ENCODE measurements around the gene PDZRN4.
"Not testable (repeated sequence)": the region's sequence is repeated elsewhere in the genome, so short reads cannot be mapped to it uniquely, and the experiment has no call there.

PDZRN4 gene

DNA sequence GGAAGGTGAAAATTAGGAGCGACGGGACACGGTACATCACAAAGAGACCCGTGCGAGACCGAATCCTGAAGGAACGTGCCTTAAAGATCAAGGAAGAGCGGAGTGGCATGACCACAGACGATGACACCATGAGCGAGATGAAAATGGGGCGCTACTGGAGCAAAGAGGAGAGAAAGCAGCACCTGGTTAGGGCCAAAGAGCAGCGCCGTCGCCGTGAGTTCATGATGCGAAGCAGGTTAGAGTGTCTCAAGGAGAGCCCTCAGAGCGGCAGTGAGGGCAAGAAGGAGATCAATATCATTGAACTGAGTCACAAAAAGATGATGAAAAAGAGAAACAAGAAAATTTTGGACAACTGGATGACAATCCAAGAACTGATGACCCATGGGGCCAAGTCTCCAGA is 385.3 kb downstream of the PDZRN4 start:
- no peak for DNase-seq (ENCODE audit: low read depth)

DNA sequence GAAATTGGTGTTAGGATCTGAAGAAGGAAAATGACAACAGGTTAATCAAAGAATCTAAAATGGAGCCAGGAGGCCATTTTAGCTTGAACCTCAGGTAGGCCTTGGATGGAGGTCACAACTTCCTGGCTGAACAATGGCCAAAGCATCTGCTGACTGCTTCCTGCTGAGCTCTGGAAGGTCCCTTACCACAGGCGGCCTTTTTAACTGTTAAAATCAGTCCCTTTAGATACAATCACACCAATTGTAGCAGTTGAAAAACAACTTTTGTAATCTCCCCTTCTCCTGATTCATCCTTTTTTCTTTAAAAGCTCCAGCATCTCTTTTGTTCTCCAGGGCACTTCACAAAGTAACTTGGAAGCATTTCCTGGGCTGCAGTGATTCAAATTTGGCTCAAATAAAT is 388.8 kb downstream of the PDZRN4 start:
- no peak for DNase-seq (ENCODE audit: low read depth)

DNA sequence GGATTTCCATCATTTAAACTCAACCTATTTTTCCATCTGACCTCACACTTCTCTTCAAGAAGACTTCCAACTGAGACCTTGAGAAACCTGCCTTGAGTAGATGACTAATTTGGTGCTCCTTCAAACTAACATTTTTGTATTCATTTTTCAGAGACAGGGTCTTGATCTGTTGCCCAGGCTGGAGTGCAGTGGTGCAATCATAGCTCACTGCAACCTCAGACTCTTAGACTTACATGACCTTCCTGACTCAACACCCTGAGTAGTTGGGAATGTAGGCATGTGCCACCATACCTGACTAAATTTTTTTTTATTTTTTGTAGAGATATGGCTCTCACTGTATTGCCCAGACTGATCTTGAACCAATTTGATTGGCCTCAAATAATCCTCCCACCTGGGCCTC is 389.9 kb downstream of the PDZRN4 start:
- no peak for DNase-seq (ENCODE audit: low read depth)

GRCh38 chr12:41585784-41586183 is 397.7 kb downstream of the PDZRN4 start:
- no peak for DNase-seq (ENCODE audit: low read depth)

DNA sequence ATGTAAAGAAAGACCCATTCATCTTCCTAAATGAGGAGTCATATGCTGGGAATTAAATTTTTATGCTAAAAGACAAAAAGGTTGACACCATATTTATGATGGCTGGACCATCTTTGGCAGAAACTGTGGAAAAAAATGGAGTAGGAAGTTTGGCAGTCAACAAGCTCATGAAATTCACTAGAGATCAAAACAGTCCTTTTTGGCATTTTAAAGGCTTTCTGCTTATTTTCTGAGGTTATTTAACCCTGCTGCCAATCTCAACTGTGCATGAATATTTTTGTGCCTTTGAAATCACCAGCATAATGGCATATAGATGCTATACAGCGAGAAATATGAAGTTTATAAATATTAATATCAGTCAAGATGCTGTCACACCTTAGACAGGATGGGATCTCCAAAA is 399.5 kb downstream of the PDZRN4 start:
- no peak for DNase-seq (ENCODE audit: low read depth)

DNA sequence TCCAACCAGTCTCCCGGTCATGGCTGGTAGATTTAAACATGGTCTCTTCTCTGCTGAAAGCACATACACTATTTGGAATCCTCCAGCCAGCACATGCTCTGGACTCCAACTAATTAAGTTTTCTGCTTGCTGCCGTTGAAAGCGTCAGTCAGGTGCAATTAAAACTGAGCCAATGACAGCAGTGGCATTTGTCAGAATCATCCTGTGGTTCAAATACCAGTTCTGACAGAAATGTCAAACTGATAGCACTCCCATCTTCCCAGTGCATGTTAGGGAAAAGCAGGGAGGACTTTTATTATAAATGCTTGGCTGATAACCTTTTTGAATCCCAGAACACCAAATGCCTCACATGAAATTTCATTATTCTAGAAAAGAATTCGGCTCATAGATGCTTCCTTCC is 401.8 kb downstream of the PDZRN4 start:
- DNase-seq (ENCODE audit: low read depth): no peak

DNA sequence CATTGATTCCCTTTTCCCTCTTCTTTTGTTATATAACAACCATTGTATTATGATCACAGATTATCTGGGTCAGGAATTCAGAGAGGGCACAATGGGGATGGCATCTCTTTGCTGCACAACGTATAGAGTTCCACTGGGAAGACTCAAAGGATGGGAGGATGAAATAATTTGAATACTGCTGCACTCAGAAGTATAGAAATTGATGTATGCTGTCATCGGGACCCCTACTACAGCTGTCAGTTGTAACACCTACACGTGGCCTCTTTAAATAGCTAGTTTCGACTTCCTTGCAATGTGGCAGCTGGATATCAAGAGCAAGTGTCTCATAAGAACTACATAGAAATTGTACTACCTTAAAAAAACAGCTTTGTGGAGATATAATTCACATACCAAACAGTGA is 408.1 kb downstream of the PDZRN4 start:
- DNase-seq (ENCODE audit: low read depth): no peak

GRCh38 chr12:41604830-41605229 is 416.7 kb downstream of the PDZRN4 start:
- DNase-seq (ENCODE audit: low read depth): no peak

DNA sequence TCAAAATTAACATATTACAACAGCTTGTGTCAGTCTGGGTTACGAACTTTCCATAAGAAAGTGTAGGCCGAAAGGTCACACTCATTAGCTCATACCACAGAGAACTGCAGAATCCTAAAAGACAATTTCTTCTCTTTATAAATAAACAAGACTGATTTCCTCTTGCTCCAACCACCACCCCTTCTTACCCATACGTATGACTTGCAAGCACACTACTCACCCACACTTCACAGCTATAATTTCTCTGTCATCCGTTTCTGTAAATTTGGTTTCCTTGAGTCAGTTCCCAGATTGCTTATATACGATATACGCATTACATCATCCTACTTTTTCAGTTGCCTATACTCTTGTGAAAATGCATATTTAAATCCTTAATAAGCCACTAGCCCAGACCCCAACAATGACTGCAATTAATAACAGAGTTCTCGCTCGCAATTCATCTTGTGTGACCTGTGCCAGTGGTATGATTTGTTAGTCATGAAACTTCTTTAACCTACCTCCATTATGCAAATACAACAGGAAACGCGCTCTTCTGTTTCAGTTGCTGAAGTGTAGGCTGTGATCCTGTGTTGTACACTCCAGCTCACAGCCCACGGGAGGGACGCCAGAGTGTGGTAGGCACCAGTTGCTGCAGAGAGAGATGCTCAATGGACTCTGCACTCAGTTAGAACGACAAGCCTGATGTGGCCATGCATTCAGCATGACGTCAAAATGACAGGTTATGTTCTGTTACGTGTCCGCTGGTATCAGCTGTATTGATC is 417.6 kb downstream of the PDZRN4 start:
- DNase-seq (ENCODE audit: low read depth): no peak

DNA sequence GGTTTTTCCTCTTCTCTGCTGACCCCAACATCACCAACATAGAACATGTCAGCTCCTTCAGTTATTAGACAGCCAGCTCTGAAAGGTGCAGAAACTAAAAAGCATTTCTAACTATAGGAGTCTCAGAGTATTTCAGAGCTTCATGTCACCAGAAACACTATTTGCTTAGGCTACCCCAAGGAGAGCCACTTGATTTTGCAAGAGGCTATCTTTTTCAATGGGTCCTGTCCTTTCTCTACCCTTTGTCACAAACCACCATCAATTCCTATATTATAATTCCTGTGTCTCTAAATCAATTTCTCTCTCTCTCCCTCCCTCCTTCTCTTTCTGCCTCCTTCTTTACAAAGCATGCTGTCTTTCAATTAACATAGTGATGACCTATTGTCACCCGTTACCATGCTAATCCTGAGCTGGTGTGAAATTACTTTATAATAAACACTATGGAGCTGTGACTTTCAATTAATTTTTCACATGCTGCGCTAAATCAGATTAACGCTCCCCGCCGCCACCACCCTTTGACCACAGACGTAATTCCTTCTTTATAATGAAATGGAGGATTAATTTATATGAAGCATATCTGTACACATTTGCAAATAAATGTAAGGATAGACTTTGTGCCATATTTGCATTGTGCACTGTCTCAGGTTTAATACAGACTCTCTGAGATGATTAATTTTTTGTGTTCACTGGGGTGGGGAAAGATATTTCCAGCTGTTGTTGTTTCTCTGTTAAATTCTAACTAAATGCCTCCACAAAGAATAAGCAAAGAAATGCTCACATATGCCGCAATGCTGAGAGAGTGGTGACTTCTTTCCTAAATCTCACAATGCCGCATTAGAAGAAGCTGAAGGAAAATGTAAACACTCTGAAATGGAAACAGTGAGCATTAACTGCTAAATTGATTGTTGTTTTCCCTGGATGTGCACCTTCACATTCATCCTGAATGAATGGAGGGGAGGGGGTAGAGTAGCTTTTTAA is 418.6 kb downstream of the PDZRN4 start:
- no peak for DNase-seq (ENCODE audit: low read depth)

- no peak for DNase-seq (ENCODE audit: low read depth)
Observed at GRCh38 chr12:41612892-41613557, 424.9 kb downstream of the PDZRN4 start.

DNA sequence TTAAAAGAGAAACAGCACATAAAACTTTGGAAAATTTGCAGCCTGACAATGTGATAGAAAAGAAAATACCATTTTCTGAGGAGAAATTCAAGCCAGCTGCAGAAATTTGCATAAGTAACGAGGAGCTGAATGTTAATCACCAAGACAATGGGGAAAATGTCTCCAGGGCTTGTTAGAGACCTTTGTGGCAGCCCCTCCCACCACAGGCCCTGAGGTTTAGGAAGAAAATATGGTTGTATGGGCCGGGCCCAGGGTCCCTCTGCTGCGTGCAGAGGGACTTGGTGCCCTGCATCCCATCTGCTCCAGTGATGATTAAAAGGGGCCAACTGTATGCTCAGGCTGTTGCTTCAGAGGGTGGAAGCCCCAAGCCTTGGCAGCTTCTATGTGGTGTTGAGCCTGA is 427.1 kb downstream of the PDZRN4 start:
- not testable (repeated sequence) for DNase-seq (ENCODE audit: low read depth)

DNA sequence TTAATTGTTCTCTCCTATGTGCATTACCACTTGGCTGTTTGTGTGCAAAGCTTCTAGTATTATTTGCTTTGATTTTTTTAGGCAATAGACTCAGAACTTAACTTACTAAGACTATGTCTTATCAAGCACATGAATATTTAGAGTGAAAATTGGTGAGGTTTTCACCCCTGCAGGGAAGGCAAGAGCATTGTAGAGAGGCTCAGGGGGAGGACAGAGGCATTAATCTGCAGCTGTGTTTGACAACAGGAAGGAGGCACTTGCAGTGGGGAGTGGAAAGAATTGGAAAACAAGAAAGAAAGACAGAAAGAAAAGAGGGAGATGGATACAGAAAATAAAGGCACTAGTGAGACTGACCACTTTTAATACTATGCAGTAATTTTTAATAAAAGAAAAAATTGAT is 431.6 kb downstream of the PDZRN4 start:
- DNase-seq (ENCODE audit: low read depth): no peak

DNA sequence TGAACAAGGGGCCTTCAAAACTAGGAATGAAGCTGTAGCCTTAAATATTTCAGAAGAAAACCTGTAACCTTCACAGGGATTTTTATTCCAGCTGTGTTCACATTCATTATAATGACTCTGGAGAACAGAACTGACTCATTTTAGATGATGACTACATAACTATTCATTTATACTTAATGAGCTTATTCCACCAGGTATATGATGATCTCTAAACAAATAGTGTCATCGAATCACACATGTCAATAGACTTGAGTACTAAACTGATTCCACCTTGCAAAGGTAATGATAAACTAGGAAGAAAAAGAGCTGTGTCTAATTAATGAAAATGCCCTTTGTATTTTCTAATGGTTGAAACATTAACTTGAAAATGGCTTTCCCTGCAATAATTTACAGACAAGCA is 433.2 kb downstream of the PDZRN4 start:
- no peak for DNase-seq (ENCODE audit: low read depth)
